HT-29 (cell line): ENCODE results near the gene BZW2. TPM values are rescaled to one million over a fixed set of nuclear protein-coding genes. Genes with fewer than 3 reads are reported as not detected.
"Not testable (repeated sequence)": the region's sequence is repeated elsewhere in the genome, so short reads cannot be mapped to it uniquely, and the experiment has no call there.

Source experiments
- DNase-seq: peaks from one replicate; pipeline ENCODE4 v3.0.0-alpha.2; 2015; ENCODE audit warnings: low spot score
- total RNA-seq: library from RNA; depleted of rRNA; stranded (reverse); fragments of >200 nt; shearing (Covaris generic); gene quantifications from 2 replicates; pipeline ENCODE4 v1.2.3, GENCODE V29; 2014

BZW2 gene
- total RNA-seq, 1 experiment from 2014 or later: 115 TPM

DNA sequence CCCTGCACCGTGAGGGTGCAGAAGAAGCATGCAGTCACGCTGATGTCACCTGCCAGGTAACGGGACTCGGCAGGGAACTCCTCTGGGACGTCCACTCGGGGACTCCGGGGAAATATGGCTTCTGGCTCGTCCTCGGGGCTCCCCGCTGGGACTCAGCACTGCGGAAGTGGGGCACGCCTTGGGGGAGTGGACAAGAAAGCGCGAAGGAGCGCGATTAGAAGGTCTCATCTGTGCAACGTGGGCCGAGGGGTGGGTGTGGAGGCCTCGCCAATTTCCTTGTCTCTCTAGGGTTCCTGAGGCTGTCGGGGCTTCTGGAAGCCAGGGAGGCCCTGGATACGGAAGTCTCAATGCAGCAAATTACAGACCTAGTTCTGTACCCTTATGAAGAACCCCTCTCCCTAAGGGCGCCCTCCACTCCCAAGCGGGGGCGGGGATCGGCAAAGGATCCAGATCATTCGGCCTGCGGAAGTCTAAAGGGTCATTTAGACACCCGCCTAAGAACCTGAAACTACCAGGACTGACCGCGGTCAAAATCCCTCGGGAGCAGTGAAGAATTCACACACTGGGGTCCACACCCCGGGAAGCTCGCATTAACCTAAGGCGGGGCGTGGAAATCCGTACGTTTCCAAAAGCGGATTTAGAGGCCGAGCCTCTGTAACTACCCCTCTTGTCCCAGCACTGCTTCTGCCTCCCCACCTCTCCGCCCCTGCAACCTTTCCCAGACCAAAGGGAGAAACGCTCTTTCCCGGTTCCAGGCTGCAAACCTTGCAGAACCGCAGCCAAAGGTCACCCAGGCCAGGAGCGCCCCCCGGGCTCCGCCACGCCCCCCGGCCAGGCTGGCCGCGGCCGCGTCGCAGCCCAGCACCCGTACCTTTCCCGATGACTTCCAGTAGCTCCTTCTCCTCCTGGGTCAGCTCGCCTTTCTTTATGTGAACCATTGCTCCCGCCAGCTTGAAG, 1.1 kb upstream of the BZW2 start:
- DNase-seq: peak; percentile 55

DNA sequence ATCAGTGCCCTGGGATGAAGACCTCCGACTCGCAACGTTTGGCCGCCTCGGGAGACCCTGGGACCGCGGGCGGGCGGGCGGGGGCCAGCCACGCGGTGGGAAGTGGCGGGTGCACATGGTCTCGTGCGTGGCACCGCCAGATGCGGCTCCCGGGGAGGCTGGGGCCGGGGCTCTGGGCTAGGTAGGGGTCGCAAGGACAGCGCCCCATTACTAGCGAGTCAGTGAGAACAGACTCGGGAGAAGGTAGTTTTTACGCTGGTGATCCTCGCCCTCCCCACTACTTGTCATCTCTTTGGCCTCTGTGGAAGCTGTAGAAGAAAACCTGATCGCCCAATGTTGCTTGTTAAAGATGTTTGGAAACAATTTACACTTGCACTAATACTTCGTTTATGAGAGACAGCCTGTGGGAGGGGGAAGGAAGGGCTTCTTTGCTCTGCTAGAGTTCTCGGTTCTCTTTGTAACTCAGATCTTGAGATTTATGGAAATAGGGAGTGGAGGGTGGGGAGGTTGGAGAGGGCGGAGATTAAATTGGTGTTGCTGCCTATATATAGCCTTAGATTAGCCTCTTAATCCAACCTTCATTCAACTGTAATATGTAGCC, 591 bp downstream of the BZW2 start:
- DNase-seq: peak; percentile 57

DNA sequence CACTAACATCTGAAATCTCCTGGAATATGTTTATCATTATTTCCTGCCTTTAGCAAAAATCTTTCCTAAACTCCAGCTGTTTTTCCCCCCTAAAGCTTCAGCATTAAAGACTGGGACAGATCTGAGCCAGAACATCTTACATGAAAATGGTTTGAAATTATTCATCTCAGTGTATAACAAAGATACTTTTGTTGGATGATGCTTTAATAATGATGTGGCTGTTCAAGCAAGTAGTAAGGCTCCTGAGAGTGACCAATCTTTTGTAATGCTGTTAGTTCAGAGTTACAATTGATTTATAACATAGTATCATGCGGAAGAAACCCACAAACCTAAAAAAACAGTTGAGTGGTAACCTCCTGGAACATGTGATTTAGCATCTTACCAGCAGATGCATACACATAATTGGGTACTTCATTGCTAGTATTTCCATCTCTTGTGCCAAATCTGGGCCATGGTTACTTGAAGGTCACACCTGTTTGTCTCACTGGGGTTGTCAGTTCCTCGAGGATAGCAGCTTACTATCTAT, 1.5 kb downstream of the BZW2 start:
- DNase-seq: peak; percentile 9

DNA sequence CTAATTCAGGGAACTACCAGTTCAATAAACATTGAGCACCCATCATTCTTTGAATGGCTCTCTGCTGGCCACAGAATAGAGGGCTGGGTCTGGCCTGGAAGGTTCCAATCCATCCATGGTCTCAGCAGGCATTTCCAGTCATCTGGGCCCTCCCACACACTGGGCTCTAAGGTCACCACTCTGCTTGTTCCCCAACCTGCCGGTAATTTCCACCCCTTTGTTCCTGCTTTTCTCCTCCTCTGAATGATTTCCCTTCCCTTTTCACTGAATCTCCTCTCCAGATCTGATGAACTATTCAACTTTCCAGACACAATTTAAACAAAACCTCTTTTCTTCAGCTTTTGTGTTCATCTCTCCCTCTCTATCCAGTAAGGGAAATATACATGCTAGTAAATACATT, 2.6 kb downstream of the BZW2 start:
- DNase-seq: peak; percentile 12

DNA sequence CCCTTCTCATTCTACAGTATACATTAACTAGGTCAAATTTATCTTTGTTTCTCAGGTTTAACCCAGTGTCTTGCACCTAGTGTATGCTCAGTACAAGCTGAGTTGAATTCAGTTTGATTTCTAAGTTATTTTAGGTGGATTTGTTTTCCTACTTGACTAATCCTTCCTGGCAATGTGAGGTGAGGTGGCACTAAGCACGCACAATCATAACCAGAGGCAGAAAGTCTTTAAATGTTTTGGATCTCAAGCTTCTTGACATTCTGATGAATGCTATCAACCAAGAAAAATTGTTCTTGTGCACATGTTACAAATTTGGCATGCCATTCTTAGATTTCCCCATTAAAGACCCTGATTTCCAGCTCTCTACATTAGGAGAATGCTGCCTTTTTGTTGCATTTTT, 3.2 kb downstream of the BZW2 start:
- DNase-seq: no peak

DNA sequence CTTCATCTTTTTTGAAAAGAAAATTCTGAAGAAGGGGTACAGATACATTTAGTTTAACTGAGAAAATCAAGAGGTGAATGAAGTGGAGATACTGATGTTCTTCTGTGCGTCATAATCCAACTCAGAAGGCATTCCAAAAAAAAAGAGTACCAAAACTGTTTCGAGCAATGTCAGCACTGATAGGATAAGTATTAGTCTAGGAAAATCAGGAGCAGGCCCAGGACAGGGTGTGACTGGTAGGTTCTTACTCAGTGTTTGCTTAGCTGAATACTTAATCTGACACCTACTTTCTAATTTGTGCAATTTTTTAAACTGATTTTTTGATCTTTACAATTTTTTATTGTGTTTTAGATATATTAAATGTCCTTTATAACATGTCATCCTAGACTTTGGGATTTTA, 4.3 kb downstream of the BZW2 start:
- DNase-seq: no peak

DNA sequence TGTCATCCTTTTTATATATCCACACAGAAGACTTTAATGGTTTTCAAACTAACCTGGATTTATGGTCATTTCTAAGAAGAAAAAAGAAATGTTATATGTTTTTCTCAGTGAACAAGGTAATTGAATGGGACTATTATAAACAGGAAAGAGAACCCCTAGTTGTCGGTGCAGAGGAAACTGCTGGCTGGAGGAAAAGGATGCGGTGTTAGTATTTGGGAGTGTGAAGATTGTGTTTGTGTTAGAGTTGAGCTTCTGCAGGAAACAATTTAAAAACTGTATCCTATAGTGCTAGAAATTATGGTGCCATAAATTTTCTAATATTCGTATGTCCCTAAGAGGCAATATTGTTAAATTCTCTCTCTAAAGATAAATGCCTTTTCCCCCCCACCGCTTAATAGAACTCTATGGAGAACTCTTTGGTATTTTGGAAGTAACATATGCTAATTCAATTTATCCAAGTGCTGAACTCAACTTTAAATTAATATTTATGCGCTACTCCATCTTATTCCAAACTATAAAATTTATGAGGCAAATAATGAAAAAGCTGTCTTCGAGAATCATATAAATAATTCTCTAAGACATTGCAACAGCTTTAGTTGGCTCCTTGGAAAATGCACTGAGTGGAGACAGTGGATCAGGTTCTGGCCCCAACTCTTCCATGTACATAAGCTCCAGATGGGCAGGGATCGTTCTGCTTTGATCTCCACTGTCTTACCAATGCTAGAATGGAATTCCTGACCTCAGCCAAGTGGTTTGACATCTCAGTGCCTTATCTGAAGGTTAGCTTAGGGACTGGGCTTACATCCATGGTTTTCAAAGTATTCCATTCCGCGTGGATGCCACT, 5.6 kb downstream of the BZW2 start:
- no peak for DNase-seq

DNA sequence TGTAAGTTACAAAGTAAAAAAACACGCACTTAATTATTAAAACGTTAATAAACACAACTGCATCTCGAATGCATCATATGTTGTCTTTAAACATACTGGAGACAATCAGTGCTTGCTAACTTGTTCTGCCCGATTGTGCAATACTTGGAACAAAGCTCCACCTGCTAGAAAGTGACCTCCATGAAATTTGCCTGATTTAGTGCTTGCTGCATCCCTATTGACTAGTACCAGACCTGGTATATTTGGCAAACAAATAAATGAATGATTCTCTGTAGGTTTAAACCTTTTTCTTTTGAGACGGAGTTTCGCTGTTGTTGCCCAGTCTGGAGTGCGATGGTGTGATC, 6.2 kb downstream of the BZW2 start:
- DNase-seq: no peak

DNA sequence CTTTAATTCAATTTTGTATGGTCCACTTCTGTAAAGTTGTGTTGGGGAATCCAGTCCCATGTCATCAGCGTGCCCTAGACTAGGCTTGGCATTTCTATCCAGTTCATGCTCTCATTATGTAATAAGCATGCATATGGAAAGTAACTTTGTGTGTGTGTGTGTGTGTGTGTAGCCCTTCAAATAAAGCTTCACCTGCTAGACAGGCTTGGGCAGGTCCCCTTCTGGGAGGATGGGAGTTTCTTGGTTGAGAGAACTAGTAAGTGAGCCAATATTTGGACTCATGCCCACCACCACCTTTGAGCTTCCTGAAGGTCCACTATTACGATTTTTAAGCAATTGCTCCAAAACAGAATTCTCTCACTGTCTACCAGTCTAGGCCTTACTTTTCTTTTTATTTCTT, 6.9 kb downstream of the BZW2 start:
- DNase-seq: peak; percentile 41

DNA sequence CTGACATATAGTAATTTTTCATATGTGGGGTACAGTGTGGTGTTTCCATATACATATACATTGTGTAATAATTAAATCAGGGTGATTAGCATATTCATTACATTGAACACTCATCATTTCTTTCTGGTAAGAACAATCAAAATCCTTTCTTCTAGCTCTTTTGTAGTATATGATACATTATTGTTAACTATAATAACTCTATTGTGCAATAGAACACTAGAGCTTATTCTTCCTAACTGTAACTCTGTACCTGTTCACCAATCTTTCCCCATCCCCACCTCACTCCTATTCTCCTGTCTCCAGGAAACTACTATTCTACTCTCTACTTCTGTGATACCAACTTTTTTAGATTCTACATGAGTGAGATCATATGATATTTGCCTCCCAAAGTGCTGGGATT, 9.4 kb downstream of the BZW2 start:
- no peak for DNase-seq

DNA sequence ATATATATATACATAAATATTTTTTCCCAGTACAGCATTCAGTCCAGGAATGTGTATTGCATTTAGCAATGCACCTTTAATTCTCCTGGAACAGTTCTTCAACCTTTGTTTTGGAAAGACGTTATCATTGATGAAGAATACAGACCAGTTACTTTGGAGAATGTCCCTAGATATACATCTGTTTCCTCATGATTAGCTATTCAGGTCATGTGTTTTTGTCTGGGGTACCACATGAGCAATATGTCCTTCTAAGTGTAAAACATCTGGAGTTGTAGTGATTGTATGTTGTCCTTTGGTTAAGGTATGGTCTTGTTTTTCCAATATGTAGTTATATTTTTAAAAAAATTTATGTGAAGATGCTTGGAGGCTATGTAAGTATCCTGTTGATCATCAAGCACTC, 10.2 kb downstream of the BZW2 start:
- no peak for DNase-seq

DNA sequence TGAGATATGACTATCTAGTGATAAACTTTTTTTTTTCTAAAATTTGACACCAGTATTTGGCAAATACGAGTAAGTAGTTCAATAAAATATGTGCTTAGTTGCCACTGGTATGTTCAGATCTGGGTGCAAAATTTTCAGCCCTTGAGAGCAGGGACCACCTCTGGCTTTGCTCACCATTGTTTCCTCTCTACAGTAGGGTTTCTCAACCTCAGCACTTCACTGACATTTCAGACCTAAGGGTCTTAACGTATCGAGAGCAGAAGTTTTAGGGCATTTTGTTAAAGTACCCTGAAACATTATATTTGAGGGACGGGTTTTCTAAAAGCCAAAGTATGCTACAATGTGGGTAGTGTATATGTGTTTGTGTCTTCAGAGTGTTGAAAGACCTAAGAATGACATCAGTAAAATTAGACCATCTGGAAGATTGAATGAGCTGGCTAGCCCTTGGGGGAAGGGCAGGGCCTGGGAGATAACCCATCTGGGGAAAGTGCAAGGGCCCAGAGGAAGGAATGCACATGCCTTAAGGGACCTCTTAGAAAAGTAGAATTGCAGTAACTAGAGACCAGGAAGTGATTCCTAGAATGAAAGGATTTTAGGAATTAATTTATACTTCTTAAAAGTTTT, 11.8 kb downstream of the BZW2 start:
- DNase-seq: no peak

DNA sequence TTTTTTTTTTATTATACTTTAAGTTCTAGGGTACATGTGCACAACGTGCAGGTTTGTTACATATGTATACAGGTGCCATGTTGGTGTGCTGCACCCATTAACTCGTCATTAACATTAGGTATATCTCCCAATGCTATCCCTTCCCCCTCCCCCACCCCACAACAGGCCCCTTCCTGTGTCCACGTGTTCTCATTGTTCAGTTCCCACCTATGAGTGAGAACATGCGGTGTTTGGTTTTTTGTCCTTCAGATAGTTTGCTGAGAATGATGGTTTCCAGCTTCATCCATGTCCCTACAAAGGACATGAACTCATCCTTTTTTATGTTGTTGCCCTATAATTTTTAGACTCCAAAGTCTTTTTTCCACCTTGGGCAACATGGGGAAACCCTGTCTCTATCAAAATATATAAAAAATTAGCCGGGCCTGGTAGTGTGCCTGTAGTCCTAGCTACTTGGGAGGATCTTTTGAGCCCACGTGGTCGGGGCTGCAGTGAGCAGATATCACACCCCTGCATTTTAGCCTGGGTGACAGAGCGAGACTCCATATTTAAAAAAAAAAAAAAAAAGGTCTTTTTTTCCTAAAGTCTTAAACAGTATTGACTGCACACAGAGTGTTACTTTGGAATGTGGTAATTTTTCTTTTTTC, 14.0 kb downstream of the BZW2 start:
- DNase-seq: not testable (repeated sequence)

DNA sequence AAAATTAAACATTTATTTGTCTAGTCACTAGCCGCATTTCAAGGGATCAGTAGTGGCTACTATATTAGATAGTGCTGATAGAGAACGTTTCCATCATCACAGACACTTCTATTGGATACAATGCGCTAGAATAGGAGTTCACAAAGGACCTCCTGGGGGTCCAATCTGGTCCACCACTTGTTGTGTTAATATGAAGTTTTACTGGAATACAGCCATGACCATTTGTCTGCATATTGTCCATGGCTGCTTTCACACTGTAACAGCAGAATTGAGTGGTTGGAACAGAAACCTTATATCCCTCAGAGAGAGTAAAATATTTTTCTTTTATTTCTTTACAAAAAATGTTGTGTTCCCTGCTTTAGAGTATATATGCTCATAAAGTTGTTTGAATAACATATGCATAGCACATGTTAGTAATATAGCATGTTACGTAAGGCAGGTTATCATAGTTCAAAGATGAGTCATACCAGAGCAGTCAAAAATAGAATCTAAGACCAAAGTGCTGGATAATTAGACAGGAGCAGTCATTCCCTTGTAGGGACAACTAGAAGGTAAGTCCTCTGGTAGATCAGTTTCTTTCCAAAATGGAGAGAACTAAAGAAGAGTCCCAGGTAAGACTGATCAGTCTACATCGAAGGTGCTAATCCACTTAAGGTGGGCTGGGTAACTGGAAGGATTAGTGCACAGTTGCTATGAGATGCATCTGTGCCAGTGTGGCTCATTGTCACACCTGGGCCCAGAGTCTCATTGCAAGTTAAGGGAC, 14.9 kb downstream of the BZW2 start:
- DNase-seq: peak; percentile 59

DNA sequence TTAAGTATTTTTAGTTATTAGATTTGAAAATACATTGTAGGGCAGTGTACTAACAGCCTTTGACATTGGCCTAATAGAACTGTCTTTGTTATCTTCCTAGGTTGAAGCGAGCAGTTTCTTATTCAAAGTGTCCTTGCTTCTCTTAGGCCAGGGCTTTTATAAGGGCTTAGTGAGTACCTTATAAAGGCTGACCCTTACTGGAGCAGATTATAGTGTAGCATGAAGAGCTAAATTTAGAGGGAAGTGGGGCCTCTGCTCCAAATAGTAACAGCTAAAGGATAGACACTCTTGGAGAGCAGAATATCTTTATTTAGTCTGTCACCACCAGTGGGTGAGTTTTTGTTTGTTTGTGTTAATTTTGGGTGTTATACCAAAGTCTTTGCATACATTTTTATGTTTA, 15.9 kb downstream of the BZW2 start:
- DNase-seq: no peak

DNA sequence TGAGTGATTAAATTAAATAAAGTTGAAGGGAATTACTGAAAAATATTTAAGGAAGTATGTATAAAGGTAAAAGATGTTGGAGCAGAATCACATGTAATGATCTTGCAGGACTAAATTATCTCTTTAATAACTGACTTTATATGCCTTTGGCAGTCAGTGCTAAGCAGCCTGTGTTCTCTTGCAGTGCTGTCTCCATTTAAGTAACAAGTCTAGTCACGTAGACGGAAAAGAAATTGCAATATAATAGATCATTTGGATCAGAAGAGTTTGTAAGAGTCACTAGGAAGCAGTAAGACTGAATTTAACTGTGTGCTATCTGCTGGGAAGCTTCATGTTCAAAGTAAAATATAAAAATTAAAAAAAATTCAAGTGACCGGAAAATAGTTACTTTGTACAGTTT, 21.4 kb downstream of the BZW2 start:
- DNase-seq: no peak

DNA sequence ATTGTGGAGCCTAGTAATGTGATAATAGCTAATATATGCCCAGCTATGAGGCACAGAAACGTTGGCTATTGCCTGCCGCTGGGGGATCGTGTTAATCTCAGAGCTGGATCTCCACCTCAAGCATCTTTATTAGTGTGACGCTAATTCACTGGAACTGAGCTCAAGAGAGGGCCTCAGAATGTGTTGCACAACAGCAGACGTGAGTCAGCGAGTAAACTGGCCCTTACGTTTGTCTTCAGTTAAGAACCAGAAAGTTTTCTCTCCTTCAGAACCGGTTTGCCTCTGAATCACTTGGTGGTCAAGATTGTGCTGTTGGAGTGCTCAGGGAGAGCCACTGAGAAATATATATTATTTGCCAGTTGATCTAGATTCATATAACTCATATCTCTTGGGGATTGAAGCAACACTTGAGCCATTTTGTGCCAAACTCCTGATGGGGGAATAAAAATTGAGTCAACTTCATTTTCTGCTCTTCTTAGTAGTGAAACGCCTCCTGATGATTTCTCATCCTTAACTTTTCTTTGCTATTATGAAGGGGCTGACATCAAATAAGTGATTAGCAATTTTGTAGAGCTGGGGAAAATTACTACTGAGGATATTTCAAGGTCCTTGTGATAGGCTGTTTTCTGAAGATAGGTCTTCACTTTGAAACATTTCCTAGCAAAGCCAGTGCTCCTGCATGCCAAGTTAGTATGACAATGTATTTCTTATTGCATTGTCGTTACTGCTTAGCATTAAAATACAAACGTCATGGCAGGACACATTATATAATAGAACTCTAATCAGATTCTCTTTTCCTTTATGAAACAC, 22.3 kb downstream of the BZW2 start:
- DNase-seq: peak; percentile 95

DNA sequence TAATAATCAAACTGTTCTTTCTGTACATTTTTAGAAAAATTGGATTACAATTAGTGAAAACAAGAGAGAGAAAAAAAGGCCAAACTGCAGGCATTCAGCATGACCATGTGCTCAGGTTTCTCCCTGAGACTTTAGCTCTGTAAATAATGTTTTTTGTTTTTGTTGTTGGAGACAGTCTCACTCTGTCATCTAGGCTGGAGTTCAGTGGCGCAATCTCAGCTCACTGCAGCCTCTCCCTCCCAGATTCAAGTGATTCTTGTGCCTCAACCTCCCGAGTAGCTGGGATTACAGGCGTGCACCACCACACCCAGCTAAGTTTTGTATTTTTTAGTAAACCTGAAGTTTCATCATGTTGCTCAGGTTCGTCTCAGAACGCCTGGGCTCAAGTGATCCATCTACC, 23.0 kb downstream of the BZW2 start:
- DNase-seq: no peak

DNA sequence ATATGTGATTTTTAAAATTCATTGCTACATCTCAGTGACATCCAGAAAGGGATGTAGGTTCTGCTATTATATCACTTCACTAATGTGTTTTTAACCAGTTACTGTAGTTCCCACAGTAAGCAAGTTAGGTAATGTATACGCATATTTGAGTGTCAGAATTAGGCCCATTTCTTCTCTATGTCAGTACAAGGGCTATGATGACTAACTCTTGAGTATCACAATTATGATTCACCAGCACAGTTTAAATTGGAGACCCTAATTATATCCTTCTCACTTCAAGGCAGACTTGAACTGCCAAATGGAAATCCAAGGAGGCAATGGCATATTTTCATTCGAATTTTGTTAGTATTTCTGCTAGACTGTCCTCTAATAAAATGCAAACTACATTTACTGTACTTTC, 23.6 kb downstream of the BZW2 start:
- DNase-seq: no peak

DNA sequence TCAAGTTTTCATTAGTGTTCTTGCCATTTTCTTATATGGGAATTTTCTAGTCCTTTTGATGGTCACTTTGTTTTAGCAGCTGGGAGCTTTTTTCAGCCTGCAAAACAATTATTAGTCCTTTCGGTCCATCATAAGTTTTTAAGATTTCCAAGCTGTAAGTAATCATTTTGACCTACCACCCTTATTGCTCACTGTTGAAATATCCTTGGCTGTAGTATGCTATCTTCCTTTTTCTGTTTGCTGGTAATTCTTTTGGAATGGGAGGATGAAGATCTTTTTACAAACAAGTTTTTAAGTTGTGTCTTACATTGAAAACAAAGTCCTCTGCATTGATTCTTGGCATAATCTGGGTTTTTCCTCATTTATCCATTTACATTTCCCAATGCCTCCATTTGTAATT, 24.0 kb downstream of the BZW2 start:
- DNase-seq: no peak
